Activated gamma-delta T cell treated with anti-CD3 and anti-CD28 coated beads, Interleukin-2, amount 50 U/mL, for 16 hours (primary cell): ENCODE data around the gene FAM117B.
"Not testable (repeated sequence)": the region's sequence is repeated elsewhere in the genome, so short reads cannot be mapped to it uniquely, and the experiment has no call there.

Source experiments
- DNase-seq: peaks from one replicate; pipeline ENCODE4 v3.0.0-alpha.2; 2020; ENCODE audit warnings: low read depth

FAM117B gene

GRCh38 chr2:202758604-202759003, 123.8 kb downstream of the FAM117B start:
- DNase-seq = no peak

DNA sequence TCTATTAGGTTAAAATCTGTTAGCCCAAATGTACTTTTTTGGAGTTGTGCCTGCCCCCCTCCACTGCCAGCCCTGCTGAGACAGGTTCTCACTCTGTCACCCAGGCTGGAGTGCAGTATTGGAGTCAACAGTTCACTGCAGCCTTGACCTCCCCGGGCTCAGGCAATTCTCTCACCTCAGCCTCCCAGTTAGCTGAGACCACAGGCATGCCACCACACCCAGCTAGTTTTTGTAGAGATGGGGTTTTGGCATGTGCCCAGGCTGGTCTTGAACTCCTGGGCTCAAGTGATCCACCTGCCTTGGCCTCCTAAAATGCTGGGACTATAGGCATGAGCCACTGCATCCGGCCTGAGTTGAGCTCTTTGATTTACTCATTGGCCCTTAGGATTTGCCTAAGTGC, 126.1 kb downstream of the FAM117B start:
- no peak for DNase-seq

DNA sequence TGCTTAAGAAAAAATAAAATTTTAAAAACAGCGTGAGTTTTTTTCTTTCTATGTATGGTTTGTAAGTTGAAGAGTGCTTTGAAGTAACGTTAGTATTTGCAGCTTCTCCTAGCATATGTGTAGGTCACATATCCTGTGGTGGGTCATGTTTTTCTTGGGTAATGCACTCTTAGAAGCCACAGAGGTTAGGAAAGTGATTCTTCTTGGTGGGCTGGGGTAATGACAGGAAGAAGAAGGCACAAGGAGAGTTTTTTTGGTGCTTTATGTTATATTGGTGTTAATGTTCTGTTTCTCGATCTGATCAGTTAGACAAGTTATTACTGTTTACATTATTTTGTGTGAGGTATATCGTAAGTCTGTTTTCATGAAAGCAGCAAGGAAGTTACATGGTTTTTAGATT, 127.8 kb downstream of the FAM117B start:
- no peak for DNase-seq

GRCh38 chr2:202763916-202764315, 129.1 kb downstream of the FAM117B start:
- no peak for DNase-seq

DNA sequence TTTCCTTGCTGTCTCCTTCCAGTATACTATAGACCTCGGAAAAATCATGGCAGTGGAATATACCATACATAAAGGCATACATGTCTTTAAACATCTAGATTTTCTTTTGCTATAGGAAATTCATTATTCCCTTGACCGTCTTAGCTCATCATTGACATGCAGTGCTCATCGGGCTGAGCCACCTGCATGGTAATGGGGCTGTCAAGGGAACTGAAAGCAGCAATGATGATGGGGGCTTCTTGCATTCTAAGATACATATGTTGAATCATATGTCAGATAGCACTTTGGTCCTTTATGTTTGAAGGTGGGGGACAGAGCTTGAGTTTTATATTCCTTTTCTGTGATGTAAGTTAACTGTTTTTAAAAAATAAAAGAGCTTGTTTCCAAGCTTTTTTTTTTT, 130.2 kb downstream of the FAM117B start:
- no peak for DNase-seq

DNA sequence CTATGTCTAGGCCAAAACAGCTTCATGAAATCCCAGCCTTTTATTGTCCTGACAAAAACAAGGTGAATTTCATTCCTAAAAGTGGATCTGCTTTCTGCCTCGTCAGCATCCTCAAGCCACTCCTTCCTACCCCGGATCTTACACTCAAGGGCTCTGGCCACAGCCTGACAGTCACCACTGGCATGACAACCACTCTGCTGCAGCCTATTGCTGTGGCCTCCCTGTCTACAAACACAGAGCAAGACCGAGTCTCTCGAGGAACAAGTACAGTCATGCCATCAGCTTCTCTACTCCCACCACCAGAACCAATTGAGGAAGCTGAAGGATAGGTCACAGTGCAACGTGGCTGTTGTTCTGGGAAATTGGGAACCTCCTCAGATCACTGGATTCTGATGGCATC, 130.7 kb downstream of the FAM117B start:
- no peak for DNase-seq

- DNase-seq = no peak
These were observed 133.5 kb downstream of the FAM117B start for GRCh38 chr2:202768273-202768672.

DNA sequence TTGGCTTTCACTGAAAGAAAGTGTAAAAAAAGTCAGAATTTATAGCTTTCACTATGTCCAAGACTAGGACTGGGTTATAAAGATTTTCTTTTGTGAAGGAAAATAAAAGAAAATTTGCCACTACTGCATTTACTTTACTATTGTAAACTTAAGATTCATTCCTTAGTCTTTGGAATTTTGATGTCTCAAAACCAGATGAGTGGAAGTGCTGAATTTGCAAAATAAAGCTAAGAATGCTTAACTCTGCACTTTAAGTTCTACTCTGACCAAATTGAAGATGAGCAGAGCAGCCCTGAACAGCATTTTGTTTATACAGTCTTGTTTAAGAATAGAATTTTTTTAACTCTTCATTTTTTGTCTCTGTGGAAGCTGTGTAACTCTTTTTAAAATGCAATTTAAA, 134.4 kb downstream of the FAM117B start:
- no peak for DNase-seq

- DNase-seq = no peak
These were observed 136.6 kb downstream of the FAM117B start for GRCh38 chr2:202771336-202771735.

DNA sequence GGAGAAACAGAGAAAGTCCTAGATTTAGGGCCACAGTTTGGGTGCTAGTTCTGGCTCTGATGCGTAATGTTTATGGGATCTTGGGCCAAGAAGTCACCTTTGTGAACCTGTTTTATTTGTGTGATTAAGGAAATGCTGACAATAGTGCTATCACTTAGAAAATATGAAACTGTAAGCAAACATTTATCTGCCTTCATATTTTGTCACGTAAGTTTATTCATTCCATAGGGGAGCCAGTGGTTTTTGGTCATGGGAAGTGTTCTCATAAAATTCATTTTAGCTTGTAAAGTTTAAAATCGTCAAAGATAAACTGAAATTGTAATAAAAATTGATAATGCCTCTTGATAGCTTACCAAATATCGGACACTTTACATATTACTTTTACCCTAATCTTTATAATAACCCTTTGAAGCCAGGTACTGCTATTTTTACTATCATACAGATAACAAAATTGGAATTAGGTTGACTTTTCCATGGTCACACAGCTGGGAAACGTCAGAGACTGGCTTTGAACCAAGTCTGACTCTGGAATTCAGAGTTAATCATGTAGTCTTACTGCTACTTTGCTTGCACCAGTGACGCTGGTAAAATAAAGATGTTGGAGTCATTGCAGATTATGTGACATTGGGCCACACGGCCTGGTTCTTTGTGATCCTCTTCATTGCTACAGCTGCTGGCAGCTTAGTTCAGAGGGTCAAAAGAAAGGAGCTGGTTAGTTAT, 137.1 kb downstream of the FAM117B start:
- no peak for DNase-seq

- no peak for DNase-seq
These were observed 138.7 kb downstream of the FAM117B start for GRCh38 chr2:202773301-202773973.

DNA sequence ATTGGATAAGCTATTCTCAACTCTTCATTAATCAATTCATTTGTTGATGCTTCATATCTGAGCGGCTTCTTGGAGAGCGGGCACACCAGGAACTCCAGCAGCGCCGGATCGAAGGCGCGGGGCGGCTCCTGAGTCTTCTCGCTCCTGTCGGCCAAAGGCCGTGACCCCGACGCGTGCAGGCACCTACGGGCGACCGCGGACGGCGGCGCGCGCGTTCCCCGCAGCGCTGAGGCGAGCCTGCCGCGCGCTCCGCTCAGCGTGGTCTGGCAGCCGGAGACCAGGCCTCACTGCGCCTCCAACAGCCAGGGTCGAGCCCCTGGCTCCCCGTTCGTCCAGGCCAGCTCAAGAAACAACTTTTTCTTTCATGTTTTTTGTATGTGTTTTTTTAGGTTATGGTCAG, 139.3 kb downstream of the FAM117B start:
- DNase-seq = no peak

DNA sequence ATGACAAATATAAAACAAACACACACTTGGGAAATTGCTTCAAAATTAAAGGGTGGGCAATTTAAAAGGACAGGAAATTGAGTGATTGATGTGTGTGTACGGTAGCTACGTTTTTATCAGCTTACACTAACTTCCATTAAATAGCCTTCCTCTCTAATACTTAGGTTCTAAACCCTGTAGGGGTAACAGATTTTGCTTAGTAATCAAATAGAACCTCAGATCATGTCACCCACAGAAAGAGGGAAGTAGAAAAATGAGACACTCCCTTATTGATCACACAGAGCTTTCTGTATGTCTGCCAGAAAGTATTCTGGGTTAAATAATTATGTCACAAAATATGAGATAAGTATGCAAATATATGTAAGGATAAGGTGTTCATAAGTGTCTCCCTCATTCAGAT, 143.4 kb downstream of the FAM117B start:
- no peak for DNase-seq

- no peak for DNase-seq
These were observed 145.8 kb downstream of the FAM117B start for GRCh38 chr2:202780514-202781021.

DNA sequence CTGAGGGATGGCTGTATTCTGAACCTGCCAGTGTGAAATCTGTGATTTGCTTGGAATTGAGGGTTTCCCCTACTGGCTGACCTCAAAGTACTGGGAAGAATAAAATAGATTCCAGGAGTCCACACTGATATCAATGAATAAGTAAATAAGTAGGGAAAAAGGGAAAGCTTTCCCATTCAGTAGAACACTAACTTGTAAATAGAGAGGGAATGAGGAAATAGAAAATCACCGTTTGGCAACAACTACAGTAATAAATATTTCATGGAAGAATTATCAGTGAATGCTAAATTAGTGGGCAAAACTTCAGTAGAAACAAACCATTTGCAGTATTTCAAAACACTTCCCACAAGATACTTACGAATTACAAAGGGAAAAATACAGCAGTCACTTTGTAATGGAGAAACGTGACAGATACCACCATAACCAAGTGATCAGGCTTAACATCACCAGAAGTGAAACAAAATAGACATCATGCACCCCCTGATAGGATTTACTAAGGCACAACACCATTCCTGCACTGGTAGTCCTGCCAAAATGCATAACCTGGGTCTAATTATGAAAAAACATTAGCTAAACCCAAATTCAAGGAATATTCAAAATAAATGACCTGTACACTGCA, 148.3 kb downstream of the FAM117B start:
- DNase-seq = no peak

DNA sequence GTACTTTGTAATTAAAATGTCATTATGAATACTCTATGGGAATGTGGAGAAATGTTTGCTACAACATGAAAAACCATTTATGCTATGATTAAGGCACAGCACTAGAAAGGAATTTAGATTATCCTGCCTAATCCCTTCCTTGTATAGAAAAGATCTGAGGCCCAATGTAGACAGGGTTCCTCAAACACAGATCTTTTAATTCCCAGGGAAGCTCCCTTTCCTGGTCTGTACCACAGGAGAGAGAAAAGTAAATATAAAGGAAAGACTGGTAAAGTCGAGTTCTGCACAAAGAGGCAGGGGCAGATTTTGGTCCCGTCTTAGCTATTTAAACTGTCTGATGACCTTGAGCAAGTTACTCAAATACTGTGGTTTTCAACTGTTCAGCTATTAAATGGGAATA, 152.1 kb downstream of the FAM117B start:
- no peak for DNase-seq

DNA sequence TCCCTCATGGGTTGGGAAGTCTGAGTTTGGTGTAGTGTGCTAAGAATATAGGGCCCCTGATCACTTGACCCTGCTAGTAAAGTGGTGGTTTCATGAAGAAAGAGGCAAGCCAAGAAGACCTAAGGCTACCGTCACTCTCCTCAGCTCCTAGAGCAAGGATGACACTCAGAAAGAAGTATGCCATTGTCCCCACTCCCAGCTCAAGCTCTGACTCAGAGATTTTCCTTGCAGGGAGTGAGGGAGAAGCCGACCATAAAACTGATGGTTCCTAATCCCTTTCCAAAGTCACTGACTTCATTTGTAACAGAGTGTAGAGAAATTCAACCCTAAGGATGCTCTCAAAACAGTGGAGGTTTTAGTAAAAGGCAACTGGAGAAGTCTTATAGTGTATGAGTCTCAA, 155.9 kb downstream of the FAM117B start:
- DNase-seq = no peak

DNA sequence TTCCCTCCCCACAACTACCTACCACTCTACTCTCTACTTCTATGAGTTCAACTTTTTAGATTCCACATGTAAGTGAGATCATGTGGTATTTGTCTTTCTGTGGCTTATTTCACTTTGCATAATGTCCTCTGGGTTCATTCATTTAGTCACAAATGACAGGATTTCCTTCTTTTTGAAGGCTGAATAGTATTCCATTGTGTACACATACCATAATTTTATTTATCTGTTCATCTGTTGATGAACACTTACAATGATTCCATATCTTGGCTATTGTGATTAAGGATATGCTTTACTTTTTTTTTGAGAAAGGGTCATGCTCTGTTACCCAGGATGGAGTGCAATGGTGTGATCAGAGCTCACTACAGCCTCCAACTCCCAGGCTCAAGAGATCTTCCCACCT, 163.2 kb downstream of the FAM117B start:
- no peak for DNase-seq

GRCh38 chr2:202805911-202806310, 171.1 kb downstream of the FAM117B start:
- DNase-seq = not testable (repeated sequence)

DNA sequence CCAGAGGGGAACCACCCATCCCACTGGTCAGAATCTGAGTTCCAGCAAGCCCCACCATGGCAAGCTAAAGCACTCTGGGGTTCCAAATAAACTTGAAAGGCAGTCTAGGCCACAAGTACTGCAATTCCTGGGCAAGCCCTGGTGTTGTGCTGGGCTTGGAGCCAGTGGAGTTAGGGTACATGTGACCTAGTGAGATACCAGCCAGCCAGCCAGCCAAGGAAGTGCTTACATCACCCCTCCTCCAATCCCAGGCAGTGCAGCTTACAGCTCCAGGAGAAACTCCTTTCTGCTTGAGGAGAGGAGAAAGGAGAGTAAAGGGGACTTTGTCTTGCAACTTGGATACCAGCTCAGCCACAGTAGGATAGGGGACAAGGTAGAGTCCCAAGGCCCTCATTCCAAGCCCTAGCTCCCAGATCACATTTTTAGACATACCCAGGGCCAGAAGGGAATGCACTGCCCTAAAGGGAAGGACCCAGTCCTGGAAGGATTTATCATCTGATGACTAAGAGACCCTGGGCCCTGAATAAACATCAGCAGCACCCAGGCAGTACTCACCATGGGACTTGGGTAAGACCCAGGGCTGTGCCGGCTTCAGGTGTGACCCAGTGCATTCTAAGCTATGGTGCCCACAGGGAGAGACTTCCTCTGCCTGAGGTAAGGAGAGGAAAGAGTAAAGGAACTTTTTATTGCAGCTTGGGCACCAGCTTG, 172.8 kb downstream of the FAM117B start:
- DNase-seq = not testable (repeated sequence)

- DNase-seq = no peak
These were observed 174.0 kb downstream of the FAM117B start for GRCh38 chr2:202808754-202809153.

DNA sequence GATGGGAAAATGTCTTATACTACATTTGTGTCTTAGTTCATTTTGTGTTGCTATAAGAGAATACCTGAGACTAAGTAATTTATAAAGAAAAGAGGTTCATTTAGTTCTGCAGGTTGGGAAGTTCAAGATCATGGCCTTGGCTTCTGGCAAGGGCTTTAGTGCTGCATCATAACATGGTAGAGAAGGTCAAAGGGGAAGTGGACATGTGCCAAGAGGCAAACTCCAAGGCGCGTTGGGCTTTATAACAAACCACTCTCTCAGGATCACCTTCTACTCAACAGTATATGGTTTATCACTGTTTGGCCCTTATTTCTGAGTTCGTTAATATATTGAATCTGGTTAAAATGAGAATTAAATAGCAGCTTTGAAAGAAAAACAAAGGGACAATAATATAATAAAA, 178.6 kb downstream of the FAM117B start:
- no peak for DNase-seq

- DNase-seq = no peak
These were observed 179.5 kb downstream of the FAM117B start for GRCh38 chr2:202814226-202814625.
